ENCODE data around the gene PLCL1. TPM values are rescaled to one million over a fixed set of nuclear protein-coding genes. Genes with fewer than 3 reads are reported as not detected.

The PLCL1 gene
- total RNA-seq, 1 donor from 2014 or later = 1.2 TPM

DNA sequence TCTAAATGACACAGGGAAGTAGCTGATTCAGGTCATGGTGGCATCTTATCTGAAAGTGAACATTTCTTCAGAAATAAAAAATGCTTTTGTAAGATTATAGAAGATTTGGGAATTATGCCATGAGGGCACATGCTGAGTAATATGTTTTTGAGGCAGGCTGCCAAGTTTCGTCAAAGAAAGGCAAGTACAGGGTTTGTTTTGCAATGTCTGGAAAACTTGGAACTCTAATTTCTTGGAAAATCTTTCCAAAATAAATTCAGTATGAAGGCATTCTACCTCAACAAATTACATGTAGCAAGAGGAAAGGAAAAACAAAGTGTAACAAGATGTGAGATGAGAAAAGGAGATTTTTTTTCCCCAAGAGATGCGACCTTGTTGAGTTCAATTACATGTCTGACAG, 167.7 kb downstream of the PLCL1 start:
- no peak overlapping the region for H3K27ac Mint-ChIP-seq (ENCODE audit: unreplicated experiment)
- TF ChIP-seq, protein P1, sequence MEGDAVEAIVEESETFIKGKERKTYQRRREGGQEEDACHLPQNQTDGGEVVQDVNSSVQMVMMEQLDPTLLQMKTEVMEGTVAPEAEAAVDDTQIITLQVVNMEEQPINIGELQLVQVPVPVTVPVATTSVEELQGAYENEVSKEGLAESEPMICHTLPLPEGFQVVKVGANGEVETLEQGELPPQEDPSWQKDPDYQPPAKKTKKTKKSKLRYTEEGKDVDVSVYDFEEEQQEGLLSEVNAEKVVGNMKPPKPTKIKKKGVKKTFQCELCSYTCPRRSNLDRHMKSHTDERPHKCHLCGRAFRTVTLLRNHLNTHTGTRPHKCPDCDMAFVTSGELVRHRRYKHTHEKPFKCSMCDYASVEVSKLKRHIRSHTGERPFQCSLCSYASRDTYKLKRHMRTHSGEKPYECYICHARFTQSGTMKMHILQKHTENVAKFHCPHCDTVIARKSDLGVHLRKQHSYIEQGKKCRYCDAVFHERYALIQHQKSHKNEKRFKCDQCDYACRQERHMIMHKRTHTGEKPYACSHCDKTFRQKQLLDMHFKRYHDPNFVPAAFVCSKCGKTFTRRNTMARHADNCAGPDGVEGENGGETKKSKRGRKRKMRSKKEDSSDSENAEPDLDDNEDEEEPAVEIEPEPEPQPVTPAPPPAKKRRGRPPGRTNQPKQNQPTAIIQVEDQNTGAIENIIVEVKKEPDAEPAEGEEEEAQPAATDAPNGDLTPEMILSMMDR (IDR thresholded peaks at IDR 0.05) = no peak

DNA sequence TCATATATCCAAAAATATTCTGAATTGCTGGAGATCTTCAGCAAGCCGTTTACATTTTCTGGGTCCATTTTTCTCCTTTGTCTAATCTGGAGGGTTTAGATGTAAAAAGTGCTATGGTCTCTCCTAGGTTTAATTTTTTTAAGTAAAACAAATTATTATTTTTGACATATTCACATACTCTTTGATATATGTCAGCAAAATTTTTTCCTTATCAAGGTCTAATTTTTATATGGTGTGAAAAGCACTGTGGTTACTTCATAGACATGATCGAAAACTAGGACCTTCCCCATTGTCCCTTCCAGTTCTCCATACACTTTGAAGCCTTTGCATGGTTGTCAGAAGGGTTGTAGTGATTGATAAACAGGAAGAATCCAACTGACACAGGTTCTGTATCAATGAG, 168.2 kb downstream of the PLCL1 start:
- H3K9me3 Mint-ChIP-seq (ENCODE audit: unreplicated experiment) = no peaks in the 10 kb centered on the region
- H3K27me3 Mint-ChIP-seq (ENCODE audit: unreplicated experiment) = no peaks in the 10 kb centered on the region
- no peak overlapping the region for H3K27ac Mint-ChIP-seq (ENCODE audit: unreplicated experiment)
- H3K4me3 Mint-ChIP-seq (ENCODE audit: unreplicated experiment) = no peak overlapping the region
- peaks cover 5% of the 10 kb centered on the region for H3K4me1 Mint-ChIP-seq (ENCODE audit: unreplicated experiment)
- H3K36me3 Mint-ChIP-seq (ENCODE audit: unreplicated experiment) = no peaks in the 10 kb centered on the region
- TF ChIP-seq, protein P1 (IDR thresholded peaks at IDR 0.05) = no peak
- no peak for DNase-seq (ENCODE audit: extremely low spot score, unreplicated experiment)

More for the DNA sequence above, 167.7 kb downstream of the PLCL1 start:
- H3K27me3 Mint-ChIP-seq (ENCODE audit: unreplicated experiment) = no peaks in the 10 kb centered on the region
- no peaks in the 10 kb centered on the region for H3K9me3 Mint-ChIP-seq (ENCODE audit: unreplicated experiment)
- H3K36me3 Mint-ChIP-seq (ENCODE audit: unreplicated experiment) = no peaks in the 10 kb centered on the region
- H3K4me1 Mint-ChIP-seq (ENCODE audit: unreplicated experiment) = peaks cover 5% of the 10 kb centered on the region
- H3K4me3 Mint-ChIP-seq (ENCODE audit: unreplicated experiment) = no peak overlapping the region
- no peak for DNase-seq (ENCODE audit: extremely low spot score, unreplicated experiment)

DNA sequence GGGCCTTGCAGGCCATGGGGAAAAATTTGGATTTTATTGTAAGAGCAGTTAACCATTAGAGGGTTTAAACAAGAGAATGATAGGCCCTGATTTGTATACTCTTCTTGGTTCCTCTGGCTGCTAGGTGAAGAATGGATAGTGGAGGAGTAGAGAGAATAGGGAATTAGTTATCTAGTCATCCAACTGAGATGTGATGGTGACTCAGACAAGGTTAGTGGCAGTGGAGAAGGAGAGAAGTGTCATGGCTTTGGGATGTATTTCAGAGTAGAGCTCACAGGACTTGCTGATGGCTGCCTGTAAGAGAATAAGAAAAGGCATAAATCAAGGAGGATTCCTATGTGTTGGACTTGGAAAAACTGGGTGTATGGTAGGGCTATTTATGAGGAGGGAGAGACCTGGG, 169.4 kb downstream of the PLCL1 start:
- TF ChIP-seq, protein P1 (IDR thresholded peaks at IDR 0.05) = no peak
- no peak for DNase-seq (ENCODE audit: extremely low spot score, unreplicated experiment)
- Mint-ChIP-seq H3K27ac (ENCODE audit: unreplicated experiment) (no peak overlapping the region), H3K9me3 (ENCODE audit: unreplicated experiment) (no peaks in the 10 kb centered on the region), H3K4me3 (ENCODE audit: unreplicated experiment) (no peak overlapping the region), H3K27me3 (ENCODE audit: unreplicated experiment) (no peaks in the 10 kb centered on the region), H3K36me3 (ENCODE audit: unreplicated experiment) (no peaks in the 10 kb centered on the region), H3K4me1 (ENCODE audit: unreplicated experiment) (peaks cover 5% of the 10 kb centered on the region)

DNA sequence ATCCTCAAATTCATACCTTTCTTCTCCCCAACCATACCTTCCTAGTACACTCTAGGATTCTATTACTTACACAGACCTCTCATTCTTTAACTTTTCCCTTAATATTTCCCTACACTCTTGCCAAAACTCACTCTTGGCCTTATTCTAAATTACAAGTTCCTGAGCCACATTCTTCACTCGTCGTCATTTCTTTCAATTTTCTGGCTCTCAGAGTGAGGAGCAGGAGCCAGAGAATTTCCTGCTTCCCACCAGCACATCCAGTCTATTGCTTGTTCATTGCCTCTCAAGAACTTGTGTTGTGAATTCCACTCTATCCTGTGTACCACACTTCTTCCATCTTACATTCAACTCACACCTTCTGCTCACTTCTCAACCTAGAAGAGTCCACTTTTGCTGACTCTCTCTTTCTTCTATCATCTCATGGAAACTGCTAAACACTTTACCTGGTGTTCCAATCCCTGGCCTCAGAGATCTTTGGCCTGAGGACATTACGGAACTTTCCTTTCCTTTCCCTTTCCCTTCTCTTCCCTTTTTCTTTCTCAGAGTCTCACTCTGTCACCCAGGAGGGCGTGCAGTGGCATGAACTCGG, 171.6 kb downstream of the PLCL1 start:
- peaks cover 5% of the 10 kb centered on the region for H3K4me1 Mint-ChIP-seq (ENCODE audit: unreplicated experiment)
- H3K36me3 Mint-ChIP-seq (ENCODE audit: unreplicated experiment) = no peaks in the 10 kb centered on the region
- no peaks in the 10 kb centered on the region for H3K27me3 Mint-ChIP-seq (ENCODE audit: unreplicated experiment)
- DNase-seq (ENCODE audit: extremely low spot score, unreplicated experiment) = no peak
- no peak overlapping the region for H3K4me3 Mint-ChIP-seq (ENCODE audit: unreplicated experiment)
- TF ChIP-seq, protein P1 (IDR thresholded peaks at IDR 0.05) = no peak
- H3K9me3 Mint-ChIP-seq (ENCODE audit: unreplicated experiment) = no peaks in the 10 kb centered on the region
- no peak overlapping the region for H3K27ac Mint-ChIP-seq (ENCODE audit: unreplicated experiment)

DNA sequence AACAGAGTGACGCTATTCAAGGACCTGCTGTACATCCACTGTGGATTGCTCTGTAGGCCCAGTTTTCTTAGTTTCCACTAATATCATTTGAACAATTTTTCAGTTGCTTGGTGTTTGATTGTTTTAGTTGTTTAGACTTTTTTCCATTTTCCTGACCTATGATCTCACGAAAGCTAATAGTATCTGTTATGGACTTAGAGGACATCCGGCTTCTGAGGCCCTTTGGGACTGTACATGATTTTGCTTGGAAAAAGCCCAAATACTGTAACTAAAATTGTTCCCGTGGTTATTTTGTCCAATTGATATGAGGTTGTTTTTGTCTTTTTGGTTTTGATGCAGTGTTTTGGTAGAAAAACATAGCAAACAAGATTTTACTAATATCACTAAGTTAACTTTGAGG, 174.6 kb downstream of the PLCL1 start:
- H3K27ac Mint-ChIP-seq (ENCODE audit: unreplicated experiment) = no peak overlapping the region
- no peak for DNase-seq (ENCODE audit: extremely low spot score, unreplicated experiment)
- no peak overlapping the region for H3K4me3 Mint-ChIP-seq (ENCODE audit: unreplicated experiment)
- no peaks in the 10 kb centered on the region for H3K4me1 Mint-ChIP-seq (ENCODE audit: unreplicated experiment)
- TF ChIP-seq, protein P1 (IDR thresholded peaks at IDR 0.05) = no peak
- H3K27me3 Mint-ChIP-seq (ENCODE audit: unreplicated experiment) = peaks cover 8% of the 10 kb centered on the region
- no peaks in the 10 kb centered on the region for H3K9me3 Mint-ChIP-seq (ENCODE audit: unreplicated experiment)
- no peaks in the 10 kb centered on the region for H3K36me3 Mint-ChIP-seq (ENCODE audit: unreplicated experiment)
